CD4-positive, alpha-beta T cell treated with Interleukin-17A for 4 hours (primary cell): Measurements from ENCODE around the gene PSMB1.

Experiments
- DNase-seq: peaks from one replicate; pipeline ENCODE4 v3.0.0-alpha.2; 2020; ENCODE audit warnings: mixed read lengths

The PSMB1 gene

GRCh38 chr6:170552765-170553533, at the start of gene PSMB1:
Gene PSMB1, minus strand, starts transcription at chr6:170553307. Its CDS starts 65 bp downstream, at chr6:170553242.
- DNase-seq: peak; percentile 89

GRCh38 chr6:170597278-170597677, 44.2 kb upstream of the PSMB1 start:
- no peak for DNase-seq

- no peak for DNase-seq
These were observed 43.3 kb upstream of the PSMB1 start for GRCh38 chr6:170596426-170596825.

- DNase-seq: no peak
These were observed 37.6 kb upstream of the PSMB1 start for GRCh38 chr6:170590725-170591124.

- no peak for DNase-seq
These were observed 31.9 kb upstream of the PSMB1 start for GRCh38 chr6:170584954-170585498.

GRCh38 chr6:170584181-170584953, 31.3 kb upstream of the PSMB1 start, which contains the start of gene PDCD2:
Gene PDCD2, minus strand, starts transcription at chr6:170584637. Its CDS starts 56 bp downstream, at chr6:170584581.
- peak; percentile 92 for DNase-seq

- DNase-seq: no peak
These were observed 30.7 kb upstream of the PSMB1 start for GRCh38 chr6:170583756-170584180.

GRCh38 chr6:170578909-170579308, 25.8 kb upstream of the PSMB1 start:
- DNase-seq: no peak

GRCh38 chr6:170575250-170575649, 22.1 kb upstream of the PSMB1 start:
- no peak for DNase-seq

GRCh38 chr6:170572704-170573466, 19.8 kb upstream of the PSMB1 start:
- DNase-seq: no peak

- no peak for DNase-seq
These were observed 11.9 kb upstream of the PSMB1 start for GRCh38 chr6:170564936-170565530.

GRCh38 chr6:170561555-170561954, 8.4 kb upstream of the PSMB1 start:
- no peak for DNase-seq

- DNase-seq: no peak
These were observed 2.2 kb upstream of the PSMB1 start for GRCh38 chr6:170555305-170555704.

GRCh38 chr6:170554796-170555137, 1.7 kb upstream of the PSMB1 start:
- DNase-seq: no peak

GRCh38 chr6:170554013-170554795, 1.1 kb upstream of the PSMB1 start, which contains the start of gene TBP:
Gene TBP, plus strand, starts transcription at chr6:170554369. Its CDS starts 2,661 bp downstream, at chr6:170557030.
- peak; percentile 96 for DNase-seq

- DNase-seq: no peak
These were observed 466 bp upstream of the PSMB1 start for GRCh38 chr6:170553534-170554012.

- DNase-seq: no peak
These were observed 7.7 kb downstream of the PSMB1 start for GRCh38 chr6:170545405-170545804.

- no peak for DNase-seq
These were observed 10.9 kb downstream of the PSMB1 start for GRCh38 chr6:170542031-170542719.

GRCh38 chr6:170537329-170537728, 15.8 kb downstream of the PSMB1 start:
- no peak for DNase-seq

- DNase-seq: no peak
These were observed 16.4 kb downstream of the PSMB1 start for GRCh38 chr6:170536671-170537070.

GRCh38 chr6:170535004-170535403, 18.1 kb downstream of the PSMB1 start:
- DNase-seq: no peak
